Stimulated activated CD8-positive, alpha-beta memory T cell treated with anti-CD3 and anti-CD28 coated beads, Interleukin-7, amount 100 ng/mL, for 24 hours (primary cell): ENCODE measurements around the gene TMPRSS2.

Source experiments
- DNase-seq: peaks from one replicate; pipeline ENCODE4 v3.0.0-alpha.2; 2020; ENCODE audit warnings: low read depth

TMPRSS2 gene

DNA sequence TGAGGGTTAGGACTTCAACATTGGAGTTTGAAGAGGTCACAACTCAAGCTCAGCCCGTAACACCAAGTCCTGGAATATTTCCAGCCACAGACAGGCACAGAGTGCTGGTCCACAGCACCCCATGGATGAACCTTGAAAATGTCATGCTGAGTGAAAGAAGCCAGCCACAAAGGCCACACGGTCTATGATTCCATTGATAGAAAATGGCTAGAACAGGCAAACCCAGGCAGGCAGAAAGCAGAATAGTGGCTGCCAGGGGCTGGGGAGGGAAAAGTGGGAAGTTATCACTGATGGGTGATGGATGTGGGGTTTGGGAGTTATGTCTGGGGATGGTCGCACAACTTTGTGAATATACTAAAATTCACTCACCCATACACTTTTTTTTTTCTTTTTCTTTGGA lies 60.6 kb downstream of the TMPRSS2 start:
- DNase-seq, result no peak

DNA sequence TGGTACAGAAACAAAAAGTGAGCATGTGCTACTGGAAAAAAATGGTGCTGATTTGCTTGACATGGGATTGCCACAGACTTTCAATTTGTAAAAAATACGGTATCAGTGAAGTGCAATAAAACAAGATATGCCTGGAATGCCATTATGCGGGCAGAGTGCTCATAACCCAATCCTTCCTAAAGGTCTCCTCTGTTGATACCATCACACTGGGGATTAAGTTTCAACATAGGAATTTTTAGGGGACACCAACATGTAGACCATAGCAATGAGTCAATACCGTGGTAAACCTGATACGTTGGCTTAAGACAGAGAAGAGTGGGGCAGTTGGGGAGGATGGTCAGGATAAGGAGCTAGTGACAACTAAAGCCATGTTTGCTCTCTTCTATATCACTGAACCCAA lies 61.4 kb downstream of the TMPRSS2 start:
- DNase-seq, result no peak

DNA sequence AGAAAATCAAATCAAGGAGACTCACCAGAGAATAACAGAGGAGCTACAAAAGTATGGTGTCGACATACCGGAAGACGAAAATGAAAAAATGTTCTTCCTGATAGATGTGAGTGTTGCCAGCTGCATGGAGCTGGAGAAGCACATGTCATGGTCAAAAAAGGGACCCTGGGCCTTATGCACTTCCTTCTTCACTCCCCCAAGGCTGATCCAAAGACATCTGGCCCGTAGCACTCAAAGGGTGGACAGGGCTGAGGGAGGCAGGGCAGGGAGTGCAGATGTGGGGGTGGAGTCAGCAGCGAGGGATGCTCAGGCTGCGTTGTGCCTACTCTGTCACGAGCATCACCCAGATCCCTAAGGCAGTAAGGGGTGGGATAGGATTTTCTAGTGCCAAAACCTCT lies 62.5 kb downstream of the TMPRSS2 start:
- DNase-seq, result no peak

DNA sequence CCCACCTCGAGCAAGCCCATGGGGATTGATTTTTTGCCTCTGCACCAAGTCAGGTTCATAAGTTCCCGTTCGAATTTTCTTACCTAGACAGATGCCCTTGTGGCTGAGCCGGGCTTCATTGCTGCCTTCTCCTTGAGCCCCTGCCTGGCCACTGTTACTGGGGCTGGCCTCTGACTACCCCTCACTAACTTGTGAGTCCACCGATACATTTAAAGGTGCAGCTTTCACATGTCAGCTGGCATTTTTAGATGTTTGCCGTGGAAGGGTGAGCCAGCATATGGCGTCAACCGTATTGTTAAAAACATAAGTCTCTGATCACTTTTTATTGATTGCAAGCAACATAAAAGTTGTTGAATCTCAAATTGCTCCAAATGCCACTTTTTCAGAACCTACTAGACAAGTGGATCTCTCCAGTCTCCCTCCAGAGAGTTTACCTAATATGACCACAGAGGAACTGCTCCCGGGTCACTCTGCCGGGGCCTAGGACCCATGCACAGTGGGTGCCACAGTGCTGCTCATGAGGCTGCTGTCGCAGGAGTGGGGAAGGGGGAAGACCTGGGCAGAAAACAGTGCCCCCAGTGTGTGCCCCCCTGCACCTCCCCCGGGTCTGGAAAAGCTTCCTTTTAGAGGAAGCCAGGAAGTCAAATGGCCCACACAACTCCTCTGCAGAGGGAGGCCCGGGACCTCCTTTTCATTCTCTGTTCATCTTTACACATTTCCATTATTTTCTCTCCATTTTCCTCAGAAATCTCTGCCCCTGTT lies 63.1 kb downstream of the TMPRSS2 start:
- no peak for DNase-seq

DNA sequence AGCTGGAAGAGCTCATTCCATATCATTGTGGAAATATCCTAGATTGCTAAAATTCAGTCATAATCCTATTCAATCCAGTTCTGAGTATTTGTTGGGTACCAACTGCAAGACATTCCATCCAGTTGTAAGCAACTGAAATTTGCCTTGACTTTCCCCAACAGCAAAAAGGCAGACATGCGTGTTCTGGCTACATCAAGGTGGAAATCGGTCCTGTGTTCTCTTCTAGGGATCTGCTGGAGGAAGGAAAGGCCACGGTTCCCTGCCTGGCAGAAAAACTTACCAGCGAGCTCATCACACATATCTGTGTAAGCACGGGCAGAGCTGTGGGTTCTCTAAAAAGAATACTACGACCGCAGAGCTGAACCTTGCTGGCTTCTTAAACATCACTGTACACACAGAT lies 64.4 kb downstream of the TMPRSS2 start:
- DNase-seq, result no peak

DNA sequence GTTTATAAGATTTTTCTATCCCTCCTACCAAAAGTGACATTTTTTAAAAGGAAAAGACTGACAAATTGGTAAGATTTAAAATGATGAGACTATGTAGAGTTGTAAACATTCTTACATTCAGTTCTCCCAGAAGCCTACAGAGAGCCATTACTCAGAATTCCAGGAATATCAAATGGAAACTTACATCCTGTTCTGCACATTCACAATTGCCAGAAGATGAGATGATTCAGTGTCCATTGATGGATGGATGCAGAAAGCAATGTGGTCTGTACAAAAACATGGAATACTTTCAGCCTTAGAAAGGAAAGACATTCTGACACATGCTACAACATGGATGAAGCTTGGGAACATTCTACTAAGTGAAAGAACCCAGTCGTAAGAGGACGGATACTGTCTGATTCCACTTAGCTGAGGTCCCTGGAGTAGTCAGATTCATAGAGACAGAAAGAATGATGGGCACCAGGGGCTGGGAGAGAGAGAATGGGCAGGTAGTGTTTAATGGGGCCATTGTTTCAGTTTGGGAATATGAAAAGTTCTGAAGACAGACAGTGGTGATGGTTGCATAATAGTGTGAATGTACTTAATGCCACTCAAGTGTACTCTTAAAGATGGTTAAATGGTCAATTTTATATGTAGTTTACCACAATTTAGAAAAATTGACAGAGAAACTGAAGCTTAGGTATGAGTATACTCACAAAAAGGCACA lies 65.3 kb downstream of the TMPRSS2 start:
- no peak for DNase-seq

DNA sequence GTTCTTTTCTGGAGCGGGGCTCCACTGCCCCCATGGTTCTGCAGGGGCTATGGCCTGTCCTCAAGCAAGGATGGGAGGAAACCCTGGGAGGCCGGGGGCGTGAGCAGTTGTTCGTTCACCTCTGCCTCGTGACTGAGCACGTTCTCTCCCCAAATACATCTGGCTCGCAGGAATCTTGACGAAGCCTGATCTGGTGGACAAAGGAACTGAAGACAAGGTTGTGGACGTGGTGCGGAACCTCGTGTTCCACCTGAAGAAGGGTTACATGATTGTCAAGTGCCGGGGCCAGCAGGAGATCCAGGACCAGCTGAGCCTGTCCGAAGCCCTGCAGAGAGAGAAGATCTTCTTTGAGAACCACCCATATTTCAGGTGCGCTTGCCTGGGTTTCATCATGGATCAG lies 66.4 kb downstream of the TMPRSS2 start:
- no peak for DNase-seq

DNA sequence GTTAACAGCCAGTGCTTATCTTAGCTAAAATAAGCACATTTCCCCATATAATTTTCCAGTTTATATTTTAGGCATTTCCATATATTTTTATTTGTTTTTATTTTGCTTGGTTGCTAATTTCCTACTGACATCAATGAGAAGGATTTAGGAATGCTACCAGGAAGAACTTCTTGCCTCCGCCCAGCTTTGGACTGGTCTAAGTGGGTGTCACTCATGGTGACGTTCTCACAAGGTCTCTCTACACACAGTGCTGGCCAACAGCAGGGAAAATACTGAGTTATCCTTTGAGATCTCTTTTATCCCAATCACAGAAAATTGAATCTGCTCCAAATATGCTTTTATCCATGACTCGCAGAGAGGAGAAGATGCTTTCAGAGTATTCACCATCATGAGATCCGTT lies 68.7 kb downstream of the TMPRSS2 start:
- DNase-seq, result no peak

DNA sequence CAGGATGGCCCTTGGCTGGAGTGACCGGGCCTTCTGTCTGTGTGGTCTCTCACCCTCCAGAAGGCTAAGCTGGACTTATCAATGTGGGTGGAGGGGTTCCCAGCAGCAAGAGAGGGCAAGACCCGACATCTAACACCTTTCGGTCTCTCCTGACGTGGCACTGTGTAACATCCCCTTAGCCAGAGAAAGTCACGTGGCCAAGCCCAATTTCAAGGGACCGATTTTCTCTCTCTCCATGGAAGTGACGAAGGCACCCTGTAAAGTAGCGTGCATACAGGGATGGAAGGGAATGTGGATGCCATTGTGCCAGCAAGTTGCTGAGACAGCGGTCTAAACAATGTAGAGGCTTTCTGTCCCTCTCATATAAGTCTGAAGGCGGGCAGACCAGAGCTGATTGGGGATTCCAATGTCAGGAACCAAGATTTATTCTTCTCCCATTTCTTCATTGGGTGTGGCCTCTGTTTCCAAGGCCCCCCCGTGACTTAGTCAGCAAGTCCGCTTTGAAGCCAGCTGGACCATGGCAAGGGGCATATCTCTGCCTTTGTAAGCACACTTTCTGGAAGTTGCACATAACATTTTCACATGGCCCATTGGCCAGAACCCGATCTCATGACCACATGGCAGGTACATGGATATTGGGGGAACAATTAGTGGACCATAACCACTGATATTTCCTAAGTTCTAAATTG lies 69.4 kb downstream of the TMPRSS2 start:
- no peak for DNase-seq

DNA sequence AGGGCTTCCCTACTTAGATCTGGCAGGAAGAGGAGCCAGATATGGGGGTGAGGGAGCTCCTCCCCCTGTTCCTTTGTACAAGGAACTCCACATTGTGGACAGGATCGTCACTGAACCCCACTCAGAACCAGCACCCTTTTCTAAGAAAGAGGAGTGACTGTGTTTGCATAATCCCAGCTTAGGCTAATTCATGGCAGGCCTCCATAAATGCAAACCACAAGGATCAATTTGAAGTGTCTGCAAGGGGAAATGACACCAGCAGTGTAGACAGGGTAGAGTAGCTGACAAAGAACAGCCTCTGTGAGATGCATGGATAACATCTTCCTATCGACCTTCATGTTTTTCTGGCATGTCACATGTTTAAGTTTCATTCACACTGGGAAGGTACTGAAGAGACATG lies 70.2 kb downstream of the TMPRSS2 start:
- no peak for DNase-seq

DNA sequence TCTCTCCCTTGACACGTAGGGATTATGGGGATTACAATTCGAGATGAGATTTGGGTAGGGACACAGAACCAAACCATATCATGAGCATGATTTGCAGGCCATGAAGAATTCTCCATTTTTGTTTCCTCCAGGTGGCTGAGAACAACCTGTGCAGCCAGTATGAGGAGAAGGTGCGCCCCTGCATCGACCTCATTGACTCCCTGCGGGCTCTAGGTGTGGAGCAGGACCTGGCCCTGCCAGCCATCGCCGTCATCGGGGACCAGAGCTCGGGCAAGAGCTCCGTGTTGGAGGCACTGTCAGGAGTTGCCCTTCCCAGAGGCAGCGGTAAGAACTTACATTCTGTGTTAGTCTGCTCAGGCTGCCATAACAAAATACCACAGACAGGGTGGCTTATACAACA lies 72.3 kb downstream of the TMPRSS2 start:
- DNase-seq, result no peak

DNA sequence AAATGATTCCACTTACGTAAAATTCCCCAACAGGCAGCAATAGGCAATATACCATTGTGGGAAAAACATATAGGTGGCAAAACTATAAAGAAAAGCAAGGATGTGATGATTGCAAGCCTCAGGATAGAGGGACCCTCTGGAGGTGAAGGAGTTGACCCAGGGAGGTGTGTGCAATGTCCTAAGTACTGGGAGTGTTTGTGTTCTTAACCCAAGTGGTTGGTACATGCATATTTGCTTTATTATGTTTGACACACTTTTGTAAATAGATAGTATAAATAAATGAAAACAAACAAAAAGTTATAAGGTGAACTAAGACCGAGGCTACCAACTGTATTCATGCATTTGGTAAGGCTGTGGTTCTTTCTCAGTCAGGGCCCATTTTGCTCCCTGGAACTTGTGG lies 74.4 kb downstream of the TMPRSS2 start:
- no peak for DNase-seq

DNA sequence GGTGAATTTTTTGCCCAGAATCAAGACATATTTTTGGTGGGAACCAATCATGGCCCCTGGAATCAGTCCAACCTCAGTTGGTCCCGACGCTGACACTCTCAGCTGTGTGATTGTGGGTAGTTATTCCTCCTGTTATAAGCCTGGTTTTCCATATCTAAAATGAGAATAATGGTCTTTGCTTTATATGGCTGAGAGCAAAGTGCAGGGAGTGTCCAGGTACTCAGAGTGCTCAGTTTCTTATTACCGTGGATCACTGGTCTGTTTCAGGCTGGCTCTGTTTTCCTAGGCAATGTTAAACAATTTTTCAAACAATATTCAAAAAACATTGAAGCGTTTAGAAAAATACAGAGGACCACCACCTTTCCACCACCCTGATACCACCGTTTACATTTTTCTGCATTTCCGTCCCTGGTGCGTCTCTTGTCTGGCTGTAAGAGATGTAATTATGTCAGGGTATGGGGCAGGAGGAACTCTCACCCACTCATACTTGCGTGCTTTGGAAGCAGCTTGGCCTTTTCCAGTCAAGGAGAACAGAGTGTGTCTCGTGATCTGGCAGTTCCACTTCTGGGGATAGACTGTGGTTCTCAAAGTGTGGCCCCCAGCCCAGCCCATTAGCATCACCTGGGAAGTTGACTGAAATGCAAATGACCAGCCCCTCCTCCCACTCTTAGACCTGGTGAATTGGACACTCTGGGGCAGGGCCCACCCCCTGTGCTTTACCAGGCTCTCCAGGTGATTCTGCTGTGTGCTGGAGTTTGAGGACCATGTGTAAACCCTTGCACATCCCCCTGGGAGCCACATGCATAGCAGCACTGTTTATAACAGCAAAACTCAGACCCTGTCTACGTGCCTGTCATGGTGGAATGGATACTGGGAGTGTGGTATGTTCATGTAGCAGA lies 75.1 kb downstream of the TMPRSS2 start:
- no peak for DNase-seq

DNA sequence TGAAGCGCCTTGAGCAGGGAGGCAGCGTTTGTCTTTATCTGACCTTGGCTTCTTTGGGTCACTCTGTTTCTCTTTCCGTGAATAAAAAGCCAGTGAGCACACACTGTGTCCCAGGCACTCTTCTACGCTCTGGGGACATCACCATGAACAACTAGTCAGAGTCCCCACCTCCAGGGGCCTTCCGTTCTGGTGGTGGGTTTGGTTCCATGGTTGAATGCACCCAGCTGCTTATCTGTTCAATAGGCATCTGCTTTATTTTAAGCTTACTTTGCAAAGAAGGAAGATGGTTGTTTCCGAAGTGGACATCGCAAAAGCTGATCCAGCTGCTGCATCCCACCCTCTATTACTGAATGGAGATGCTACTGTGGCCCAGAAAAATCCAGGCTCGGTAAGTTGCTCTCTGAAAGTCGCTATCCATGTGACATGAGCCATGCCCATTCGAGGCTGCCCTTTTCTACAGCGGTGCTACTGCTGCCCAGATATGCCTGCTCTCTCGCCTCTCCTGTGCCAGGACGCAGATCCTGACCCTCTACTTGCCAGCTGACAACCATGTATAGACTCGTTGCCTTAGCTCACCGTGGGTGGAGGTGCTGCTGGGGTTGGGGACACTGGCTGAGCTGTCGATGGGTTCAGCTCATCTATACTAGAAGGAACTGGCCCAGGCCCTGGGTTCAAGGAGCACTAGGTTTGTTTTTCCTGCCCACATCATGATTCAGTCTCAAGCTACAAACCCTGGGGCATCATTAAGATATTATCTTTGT lies 76.0 kb downstream of the TMPRSS2 start:
- DNase-seq, result no peak

DNA sequence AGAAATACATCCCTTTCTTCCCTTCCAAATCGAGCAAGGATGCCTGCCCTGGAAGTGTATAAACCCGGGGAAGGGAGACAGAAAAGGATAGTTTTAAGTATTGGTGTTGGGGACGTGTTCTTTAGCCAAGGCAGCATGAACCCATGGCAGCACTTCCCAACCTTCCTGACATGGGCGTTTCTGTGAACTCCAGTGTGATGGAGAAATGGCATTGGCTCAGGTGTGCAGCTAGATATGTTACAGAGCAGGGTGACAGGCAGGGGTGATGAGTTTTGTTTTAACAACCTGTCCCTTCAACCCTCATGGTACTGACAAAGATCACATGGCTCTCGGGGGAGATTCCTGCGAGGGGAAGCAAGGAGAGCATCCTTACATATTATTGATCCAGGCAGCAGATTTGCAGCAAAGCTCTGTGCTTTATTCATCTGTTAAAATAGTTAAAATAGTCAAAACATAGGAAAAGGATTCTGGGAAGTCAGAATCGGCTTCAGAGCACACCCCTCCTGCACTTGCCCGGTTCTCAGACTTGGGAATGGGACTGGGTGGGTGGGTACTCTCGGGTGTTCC lies 78.0 kb downstream of the TMPRSS2 start:
- DNase-seq, result no peak

DNA sequence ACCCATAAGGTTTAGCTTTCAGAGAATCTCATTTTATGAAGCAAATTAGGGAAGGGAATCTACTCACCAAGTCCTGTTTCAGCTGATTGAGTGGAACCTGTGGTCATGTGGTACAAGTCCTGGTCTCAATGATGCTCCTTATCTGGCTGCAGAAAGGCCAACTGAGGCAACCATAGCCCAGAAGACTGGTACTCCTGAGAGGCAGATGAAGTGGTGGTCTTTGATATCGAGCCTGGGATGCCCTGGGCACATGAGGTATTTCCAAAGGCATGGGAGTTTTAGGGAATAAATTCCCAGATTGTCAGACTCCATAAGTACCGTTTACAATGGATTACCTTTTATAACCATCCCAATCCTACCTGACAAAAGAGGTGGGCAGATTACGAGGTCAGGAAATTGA lies 78.7 kb downstream of the TMPRSS2 start:
- DNase-seq, result no peak

DNA sequence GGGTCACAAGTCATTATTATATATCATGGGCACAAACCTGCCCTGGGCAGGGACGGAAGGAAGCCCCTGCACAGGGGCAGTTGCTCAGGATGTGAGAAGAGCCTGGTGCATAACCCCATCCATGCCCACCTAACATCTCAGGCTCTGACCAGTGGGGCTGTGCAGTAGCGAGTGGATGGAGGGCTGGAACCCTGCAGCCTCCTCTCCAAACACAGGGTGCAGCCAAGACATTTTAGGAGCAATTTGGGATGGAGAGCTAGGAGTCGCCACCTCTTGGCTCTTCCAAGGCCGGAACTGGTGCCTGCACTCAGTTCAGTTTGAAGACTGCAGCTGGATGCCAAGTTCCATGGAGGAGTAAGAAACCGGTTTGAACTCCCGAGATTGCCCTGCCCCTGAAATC lies 79.1 kb downstream of the TMPRSS2 start:
- DNase-seq, result no peak

DNA sequence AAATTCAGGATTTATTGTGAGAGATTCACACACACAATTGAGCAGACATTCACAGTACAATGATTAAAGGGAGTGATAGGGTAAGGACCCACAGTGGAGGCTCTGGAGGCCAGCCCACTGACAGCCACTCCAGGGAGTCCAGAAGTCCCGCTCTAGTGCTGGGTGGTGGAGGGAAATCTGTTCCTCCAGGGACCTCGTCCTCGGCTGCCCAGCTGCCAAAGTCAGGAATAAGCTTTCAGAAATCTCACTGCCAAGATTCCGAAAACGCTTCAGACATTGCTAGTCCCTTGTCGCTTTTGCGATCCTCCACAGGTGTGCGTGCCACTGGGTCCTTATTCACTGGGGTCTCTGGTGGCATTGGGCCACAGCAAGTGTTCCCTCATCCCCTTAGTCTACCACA lies 79.6 kb downstream of the TMPRSS2 start:
- DNase-seq, result no peak

DNA sequence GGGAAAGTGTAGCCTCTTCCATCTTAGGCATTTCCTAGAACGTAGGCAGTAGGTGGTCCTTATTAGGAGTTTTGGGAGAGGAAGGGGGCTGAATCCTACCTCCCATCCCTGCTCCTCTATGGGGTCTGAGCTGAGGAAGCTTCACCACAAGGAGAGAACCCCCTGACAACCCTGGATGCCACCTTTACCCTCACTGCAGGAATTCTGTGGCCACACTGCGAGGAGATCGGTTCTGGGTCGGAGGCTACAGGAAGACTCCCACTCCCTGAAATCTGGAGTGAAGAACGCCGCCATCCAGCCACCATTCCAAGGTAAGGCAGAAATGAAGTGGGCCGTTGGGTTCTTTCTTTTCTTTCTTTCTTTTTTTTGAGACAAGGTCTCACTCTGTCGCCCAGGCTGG lies 80.4 kb downstream of the TMPRSS2 start:
- DNase-seq, result no peak

DNA sequence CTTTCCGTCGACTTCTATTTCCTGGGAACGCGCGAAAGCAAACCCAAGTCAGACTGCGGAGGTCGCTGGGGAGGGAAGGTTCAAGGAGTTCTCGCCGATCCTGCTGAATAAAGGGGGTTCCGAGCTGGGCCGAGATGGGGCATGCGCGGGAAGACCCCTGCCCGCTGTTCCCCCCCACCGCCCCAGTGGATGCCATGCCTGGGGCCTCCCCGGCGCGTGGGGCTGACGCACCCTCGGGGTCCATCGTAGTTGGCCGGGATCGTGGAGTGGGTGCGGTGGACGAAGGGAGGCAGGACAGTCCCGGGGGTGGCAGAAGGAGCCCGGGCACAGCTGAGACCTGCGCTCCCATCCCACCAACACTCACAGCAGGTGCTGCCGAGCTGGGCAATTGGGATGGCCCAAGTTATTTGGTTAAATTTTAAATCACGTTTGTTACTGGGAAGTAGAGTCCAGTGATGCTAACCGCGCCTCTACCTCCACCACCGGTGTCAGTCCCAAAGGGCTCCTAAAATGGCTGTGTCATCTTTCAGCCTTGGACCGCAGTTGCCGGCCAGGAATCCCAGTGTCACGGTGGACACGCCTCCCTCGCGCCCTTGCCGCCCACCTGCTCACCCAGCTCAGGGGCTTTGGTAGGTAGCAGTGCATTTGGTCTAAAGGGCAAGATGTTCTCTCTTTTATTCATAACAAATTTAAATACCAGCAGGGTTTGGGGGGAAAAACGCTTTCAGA lies 81.1 kb downstream of the TMPRSS2 start:
- no peak for DNase-seq
